Stimulated activated naive CD8-positive, alpha-beta T cell treated with anti-CD3 and anti-CD28 coated beads, Interleukin-15, Interleukin-2, amounts not matched to agents 100 U/mL and 50 U/mL, for 24 hours (primary cell): ENCODE data around the gene FNDC5.

Experiments used
- ATAC-seq: fragments of 150-1000 bp; cut with Tn5 transposase; one replicate; pipeline ENCODE4 v1.10.0; 2021
- DNase-seq: peaks from one replicate; pipeline ENCODE4 v3.0.0; 2021

The FNDC5 gene

DNA sequence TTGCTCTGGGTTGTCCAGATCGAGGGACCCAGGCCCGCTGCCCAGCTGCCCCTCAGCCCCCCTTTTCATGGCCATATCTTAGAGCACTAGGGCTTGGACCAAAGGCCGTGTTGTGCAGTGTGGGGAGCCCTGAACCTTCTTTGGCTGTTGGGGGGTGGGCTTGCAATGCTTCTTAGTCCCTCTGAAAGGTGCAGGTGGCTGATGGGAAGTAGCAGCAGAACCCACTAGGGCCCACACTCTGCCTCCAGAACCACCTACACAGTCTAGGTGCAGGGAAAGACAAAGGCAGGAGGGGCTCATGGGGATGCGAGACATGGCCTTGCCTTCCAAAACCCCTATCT is 13.3 kb upstream of the FNDC5 start:
- ATAC-seq (no peak), DNase-seq (no peak)

- ATAC-seq: no peak
Measured at GRCh38 chr1:32883338-32884031, 12.8 kb upstream of the FNDC5 start.

GRCh38 chr1:32881871-32882850 is 11.4 kb upstream of the FNDC5 start:
- ATAC-seq: no peak

More at GRCh38 chr1:32883338-32884031, 12.8 kb upstream of the FNDC5 start:
- no peak for DNase-seq

DNA sequence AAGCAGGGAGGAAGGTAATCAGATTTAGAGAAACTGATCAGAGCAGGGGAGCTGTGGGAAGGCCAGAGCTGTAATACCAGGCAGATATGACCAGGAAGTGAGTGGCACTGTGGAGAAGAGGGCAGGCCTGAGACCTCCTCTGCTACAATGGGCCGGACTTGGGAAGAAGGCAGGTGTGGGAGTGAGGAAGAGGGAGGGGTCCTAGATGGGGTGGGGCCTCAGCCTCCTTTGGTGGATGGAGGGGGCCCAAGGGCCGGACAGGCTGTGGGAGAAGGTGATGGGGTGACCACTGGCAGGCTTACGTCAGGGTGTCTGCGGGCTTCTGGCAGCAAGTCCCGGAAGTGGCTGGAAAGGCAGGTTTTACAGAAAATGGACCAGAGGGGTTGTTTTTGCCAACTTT is 10.6 kb upstream of the FNDC5 start:
- no peak for ATAC-seq

More at GRCh38 chr1:32881871-32882850, 11.4 kb upstream of the FNDC5 start:
- no peak for DNase-seq

GRCh38 chr1:32878637-32879041 is 7.9 kb upstream of the FNDC5 start:
- ATAC-seq (no peak), DNase-seq (no peak)

More for the DNA sequence above, 10.6 kb upstream of the FNDC5 start:
- DNase-seq: no peak

DNA sequence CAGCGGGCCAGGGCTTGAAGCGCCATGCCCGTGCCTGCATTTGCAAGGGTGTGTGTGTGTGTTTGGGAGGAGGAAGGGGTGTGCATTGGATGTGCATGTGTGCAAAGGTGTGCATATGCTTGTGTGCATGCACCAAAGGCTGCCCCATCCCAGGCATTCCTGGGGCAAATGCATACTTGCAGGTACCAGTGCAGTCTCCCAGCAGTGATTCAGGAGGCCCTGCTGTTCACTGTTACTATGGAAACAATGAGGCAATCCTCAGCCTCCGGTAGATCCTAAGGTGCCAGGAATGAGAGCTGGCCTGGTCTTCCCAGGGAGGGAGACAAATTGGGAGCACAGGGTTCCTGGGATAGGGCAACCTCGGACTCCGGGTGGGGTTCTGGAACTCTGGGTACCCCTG is 7.5 kb upstream of the FNDC5 start:
- ATAC-seq (no peak), DNase-seq (no peak)

DNA sequence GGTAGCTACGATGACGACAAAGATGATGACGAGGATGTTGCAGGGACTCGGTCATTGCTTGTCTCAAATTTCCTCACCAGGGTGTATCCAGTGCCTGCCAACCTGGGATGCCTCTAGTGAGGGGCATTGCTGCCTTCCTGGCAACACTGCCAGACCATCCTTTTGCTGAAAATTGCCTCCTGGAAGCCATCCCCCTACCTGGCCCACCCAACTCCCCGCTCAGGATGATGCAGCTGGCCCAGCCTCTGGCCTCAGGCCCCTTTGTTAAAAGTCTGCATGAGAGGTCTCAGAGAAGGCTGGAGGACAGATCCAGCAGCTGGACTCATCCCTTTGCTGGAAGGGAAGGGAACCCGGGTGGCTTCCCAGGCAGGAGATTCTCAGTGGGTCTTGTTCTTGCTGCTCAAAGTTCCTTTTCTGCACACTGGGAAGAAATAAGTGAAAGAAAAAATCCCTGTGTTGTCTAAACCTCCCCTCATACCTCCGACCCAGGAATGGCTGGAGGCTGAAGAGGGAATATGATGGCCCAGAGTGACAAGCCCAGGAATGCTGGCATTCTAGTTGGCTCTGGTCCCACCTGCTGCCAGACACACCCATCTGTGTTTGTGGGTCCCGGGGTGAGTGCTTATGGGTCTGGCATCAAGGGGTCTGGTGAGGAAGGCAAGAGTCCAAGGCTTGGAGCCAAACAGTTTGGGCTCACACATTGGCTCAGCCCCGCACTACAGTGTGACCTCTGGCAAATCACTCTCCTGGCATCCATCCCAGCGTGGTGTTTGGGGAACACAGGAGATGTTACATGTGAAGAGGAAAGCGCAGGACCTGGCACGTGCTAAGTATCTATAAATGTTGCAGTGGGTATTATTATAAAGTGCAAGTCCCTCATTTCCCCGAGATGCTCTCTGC is 6.7 kb upstream of the FNDC5 start:
- DNase-seq: no peak
- no peak for ATAC-seq

DNA sequence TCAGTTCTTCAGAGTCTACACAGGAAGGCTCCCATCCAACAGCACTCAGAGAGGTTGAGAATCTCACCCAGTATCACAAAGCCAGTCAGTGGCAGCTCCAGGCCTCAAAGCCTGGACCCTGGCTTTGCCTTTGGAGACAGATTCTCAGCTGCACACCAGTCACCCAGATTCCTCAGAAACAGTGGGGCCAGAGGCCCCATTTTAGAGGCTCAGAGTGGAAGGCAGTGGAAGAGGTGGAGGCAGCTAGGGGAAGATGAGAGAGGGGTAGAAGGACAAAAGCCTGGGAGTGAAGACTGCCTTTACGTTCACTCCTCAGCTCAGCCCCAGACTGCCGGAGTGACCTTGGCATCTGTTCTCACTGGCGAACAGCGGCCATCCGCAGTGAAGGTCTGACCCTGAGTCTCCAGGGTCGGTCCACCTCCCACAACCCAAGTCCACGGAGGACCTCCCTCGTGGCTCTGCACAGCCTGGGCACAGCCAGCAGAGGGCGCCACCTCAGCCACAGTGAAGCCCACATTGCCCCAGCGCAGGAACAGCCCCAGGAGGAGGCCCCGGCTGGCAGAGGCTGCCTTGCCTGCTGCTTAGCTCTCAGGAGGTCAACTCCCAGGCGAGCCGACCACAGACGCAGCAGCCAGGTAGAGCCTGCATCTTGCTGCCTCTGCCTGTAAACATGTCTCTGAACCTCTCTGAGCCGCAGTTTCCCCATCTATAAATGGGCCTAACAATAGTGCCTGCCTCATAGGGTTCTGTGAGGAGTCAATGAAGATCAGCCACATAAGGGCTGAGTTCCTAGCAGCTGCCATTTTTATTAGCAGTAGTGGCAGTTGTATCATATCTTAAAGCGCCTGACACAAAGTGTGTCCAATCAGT is 5.9 kb upstream of the FNDC5 start:
- ATAC-seq: peak; percentile 74

DNA sequence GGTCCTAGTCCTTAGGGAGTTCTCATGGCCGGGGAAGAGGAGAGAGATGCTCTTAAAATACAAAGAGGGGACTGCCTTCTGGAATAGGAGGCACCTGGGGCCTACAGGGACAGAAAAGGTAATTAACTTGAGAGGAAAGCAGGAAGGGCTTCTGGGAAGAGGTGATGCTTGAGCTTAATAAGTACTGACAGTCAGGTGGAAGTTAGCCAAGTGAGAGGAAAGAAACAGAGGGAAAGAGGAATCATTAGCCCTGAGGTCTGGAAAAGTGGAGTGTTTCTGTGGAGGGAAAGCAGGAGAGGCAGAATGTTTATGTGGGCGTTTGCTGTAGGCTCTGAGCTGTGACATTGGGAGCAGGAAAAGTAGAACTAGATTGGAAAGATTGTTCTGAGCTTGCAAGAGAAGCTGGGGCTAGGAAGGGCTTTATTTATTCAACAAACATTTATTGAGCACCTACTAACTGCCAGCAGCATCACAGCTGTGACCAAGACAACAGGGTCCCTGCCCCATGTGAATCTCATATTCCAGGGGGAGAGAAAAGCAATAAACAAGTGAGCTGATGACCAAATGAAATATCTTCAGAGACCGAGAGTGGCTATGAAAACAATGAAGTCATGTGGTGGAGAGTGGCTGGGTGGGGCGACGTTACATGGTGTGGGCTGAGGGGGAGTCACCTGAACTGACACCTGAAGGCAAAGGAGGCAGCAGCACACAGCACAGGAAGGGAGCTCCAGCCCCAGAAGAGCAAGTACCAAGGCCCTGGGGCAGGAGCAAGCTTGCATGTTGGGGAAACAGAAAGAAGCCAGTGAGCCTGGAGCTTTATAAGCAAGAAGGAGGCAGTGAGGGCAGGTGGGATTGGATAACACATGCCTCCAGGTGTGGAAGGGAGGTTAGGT is 4.4 kb upstream of the FNDC5 start:
- no peak for DNase-seq
- ATAC-seq: no peak

More for the DNA sequence above, 5.9 kb upstream of the FNDC5 start:
- DNase-seq: peak; percentile 72

GRCh38 chr1:32873484-32873883 is 2.8 kb upstream of the FNDC5 start:
- no peak for DNase-seq
- no peak for ATAC-seq

DNA sequence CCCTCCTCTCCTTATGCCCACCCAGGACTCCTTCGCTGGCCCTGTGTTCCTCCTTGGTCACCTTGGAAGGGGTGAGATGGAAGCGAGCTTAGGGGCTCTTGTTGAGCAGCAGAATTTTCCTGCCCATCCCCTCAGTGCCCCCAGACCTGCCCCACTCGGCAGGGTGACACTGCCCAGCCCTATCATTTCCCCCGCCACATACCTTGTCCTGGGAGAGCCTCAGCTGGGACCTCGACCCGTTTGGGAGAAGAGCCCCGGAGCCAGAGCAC is 1.4 kb upstream of the FNDC5 start:
- DNase-seq: no peak
- no peak for ATAC-seq

DNA sequence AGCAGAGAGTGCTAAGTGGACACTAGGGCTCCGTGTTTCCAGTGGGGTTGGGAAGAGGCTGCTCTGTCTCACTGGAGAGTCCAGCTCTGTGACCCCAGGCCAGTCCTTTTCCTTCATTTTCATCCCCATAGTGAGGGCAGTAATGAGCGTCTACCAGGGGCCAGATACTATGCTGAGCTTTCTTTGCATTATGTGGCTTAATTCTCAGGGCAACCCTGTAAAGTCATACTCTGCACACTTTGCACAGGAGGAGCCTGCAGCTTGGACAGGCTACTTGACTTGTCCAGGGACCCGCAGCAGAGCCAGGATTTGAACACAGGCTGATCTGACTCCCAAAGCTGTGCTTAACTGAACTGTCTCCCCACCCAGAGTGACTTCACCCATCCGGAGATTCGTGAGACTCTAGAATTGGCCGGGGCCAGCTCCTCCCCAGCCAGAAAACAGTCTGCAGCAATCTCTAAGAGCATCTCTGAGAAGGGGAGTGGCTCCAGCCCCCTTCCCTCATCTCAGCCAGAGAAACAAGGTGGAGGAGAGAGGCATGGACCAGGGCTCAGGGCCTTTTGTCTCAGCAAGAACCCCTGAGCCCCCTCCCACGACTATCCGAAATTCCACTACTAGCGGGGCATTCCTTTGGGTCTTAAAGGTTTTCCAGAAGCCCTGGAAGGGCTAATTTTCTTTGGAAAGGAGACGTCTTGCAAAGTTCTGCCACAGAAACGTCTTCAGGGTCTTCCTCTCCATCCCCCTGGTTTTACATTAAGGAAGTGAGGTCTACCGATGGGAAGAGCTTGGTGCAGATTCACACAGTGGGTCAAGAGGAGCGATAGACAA is 866 bp upstream of the FNDC5 start:
- ATAC-seq (no peak), DNase-seq (no peak)

GRCh38 chr1:32869923-32870614 is 643 bp downstream of the FNDC5 start:
- ATAC-seq (no peak), DNase-seq (no peak)

DNA sequence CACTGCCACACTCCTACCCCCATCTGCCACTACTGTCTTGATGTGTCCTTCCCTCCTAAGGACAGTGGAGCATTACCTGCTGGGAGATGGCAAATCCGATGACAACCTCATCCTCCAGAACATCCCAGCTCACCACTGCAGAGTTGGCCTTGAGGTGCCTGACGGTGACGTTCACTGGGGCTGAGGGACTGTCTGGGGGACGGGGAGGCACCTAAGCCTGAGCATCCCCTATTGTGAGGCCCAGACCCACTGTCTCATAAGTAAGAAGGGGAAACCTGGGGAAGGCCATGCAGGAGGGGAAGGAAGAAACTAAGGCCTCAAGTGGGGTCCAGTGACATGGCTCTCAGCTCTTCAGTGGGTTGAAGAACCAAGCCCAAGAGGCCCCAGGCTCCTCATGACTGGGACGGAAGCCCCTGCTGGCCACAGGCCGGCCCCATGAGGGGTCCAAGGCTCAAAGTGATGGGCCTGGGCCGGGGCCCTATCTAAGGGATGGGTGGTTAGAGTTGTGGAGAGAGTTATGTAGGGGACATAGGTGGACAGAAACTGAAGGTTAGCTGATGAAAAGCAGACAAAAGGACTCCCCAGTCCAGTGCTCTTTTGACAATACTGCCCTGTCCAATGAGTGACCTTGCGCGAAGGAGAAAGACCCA is 1.8 kb downstream of the FNDC5 start:
- DNase-seq: no peak
- ATAC-seq: no peak

GRCh38 chr1:32868085-32868484 is 2.6 kb downstream of the FNDC5 start:
- ATAC-seq (no peak), DNase-seq (no peak)

DNA sequence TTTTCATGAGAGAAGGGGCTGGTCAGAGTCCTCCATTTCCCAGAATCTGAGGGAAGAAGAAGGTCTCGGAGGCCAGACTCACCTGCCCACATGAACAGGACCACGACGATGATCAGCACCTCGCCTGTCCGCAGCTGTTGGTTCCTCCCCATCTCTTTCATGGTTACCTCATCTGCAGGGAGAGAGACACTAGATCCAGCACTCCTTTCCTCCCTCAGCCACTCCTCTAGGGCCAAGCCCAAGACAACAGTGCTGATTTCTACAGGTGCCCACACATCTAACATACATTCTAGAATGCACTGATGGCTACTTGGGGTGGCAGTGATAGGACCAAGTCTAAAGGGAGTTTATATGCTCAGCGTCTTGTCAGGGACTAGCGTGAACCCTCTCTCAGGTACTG is 3.0 kb downstream of the FNDC5 start:
- DNase-seq (no peak), ATAC-seq (no peak)

- ATAC-seq (no peak), DNase-seq (no peak)
Measured at GRCh38 chr1:32867151-32867550, 3.6 kb downstream of the FNDC5 start.

DNA sequence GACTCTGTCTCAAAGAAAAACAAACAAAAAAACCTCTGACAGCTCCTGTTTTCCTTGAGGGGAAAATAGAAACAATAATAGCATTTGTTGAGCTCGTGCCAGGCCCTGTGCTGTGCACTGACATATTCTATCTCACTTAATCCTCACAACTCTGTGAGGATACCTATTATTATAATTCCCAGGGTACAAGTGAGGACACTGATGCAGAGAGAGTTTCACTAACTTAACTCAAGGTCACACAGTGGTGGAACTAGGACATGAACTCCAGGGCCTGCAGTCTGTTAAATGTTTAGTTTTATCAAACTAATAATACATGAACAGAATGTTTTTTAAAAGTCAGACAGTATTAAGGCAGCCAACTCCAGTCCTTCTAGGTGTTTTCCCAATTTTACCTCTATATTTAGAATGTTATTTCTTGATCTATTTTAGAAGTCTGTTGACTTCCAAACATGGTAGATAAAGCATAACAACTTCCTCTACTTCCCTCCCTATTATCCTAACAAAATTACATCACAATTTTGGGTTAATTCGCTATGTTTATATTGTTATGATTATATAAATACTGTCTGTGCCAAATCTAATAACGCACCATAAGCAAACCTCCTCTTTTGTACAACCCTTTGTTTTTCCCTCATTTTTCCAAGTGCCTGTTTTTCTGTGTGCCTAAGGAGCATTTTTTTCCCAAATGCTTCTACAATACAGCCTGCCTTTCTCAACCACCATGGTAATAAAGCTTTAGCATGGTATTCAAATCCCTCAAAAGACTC is 4.9 kb downstream of the FNDC5 start:
- DNase-seq: no peak
- no peak for ATAC-seq
